Skeletal muscle cell (primary cell): ENCODE results near the gene ARVCF.
"Not testable (repeated sequence)": the region's sequence is repeated elsewhere in the genome, so short reads cannot be mapped to it uniquely, and the experiment has no call there.

ENCODE experiments used
- DNase-seq: peaks from one replicate; pipeline ENCODE4 v3.0.0-alpha.2; 2010; ENCODE audit warnings: low read depth
- H3K4me3 ChIP-seq: 2 replicates; pipeline ENCODE4 v1.5.1; 2011; ENCODE audit warnings: low read depth, mild to moderate bottlenecking, control low read depth, low read length, moderate library complexity

The ARVCF gene

GRCh38 chr22:19958083-19959042 lies 58.3 kb downstream of the ARVCF start:
- H3K4me3 ChIP-seq: peak overlapping the region; percentile 35
- no peak for DNase-seq

- DNase-seq: no peak
- no peak overlapping the region for H3K4me3 ChIP-seq
Observed at GRCh38 chr22:19957445-19957844, 59.2 kb downstream of the ARVCF start.

DNA sequence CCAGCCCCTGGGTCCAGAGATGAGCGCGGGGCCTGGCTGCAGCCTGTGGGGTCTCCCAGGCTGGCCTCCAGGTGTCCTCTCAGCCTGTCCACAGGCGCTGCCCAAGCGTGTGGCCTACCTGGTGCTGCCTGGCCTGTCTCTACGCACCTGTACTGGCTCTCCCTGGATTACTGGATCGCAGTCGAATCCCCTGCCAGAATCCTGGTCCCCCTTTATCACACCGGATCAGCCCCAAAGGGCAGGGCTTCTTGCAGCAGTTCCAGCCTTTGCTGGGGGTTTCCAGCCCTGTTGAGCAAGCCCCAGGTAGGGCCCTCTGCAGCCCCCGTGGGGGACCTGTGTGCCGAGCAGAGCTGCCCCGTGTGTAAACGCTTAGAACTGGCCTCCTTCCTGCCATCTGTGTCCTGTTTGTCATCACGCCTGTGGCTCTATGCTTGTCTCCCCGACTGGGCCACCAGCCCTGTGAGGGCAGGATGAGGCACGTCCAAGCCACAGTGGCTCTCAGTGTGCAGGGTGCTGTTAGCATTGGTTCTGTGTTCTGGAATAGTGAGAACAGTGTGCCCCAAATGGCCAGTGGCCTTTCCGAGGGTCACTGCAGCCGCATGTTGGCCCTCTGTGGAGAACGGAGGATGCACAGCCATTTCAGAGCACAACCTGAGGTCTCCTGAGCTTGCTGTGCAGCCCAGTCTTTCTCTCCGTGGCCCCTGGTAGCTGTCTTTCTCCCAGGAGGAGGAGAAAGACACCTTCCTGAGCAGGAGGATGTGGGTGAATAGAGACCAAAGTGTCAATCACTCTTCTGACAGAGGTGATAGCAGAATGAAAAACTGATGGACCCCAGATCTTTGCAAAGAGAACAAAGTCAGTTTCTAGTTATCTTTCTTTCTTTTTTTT lies 61.1 kb downstream of the ARVCF start:
- H3K4me3 ChIP-seq: no peak overlapping the region
- DNase-seq: no peak

DNA sequence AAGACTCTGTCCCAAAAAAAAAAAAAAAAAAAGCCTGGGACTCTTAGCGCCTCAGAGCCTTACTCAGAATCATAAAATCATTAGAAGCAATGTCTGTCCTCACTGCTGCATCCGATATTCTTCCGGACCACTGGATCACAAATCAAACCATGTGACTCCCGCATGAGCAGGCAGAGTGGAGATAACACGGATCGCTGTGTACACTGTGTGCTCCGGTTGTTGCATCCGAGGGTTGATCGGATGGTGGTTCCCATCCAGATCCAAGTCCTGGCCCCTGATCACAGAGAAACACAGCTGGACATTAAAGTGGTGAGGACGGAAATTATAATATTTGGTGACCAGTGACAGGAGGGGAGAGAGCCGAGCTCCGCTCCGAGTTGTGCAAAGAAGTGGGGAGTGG lies 65.3 kb downstream of the ARVCF start:
- DNase-seq: no peak

GRCh38 chr22:19948057-19948760 lies 68.4 kb downstream of the ARVCF start:
- H3K4me3 ChIP-seq: no peak overlapping the region
- no peak for DNase-seq

More for the DNA sequence above, 65.3 kb downstream of the ARVCF start:
- H3K4me3 ChIP-seq: no peak overlapping the region

DNA sequence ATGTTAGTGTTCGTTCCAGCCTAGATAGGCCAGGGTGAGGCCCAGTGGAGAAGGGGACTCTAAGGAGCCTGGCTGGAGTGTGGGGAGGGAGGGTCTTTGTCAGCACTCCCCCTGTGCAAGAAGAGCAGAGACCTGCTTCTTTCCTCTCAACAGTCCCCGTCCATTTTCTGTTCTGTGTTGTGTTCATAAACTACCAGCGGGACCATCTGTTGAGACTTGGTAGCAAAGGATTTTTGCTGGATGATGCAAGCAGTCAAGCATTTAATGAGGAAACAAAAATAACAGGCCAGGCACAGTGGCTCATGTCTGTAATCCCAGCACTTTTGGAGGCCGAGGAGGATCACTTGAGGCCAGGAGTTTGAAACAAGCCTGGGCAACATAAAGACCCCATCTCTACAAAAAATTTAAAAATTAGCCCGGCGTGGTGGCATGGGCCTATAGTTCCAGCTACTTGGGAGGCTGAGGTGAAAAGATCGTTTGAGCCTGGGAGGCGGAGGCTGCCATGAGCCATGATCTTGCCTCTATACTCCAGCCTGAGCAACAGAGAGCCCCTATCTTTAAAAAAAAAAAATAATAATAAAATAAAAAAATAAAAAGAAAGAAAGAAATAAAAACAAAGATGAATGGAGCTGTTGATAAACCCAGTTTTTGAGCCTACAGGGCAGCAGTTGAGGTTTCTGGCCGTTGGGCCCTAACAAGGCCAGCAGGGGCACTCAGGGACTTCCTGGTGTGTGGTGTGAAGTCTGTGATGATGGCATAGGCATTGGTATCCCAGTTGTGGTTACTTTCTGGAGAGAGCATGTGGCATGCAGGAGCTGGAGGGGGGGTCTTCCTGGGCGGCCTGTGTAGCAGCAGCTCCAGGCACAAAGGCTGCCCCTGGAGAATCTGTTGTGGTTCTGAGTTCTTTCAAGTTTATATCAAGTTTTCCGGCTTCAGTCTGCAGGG lies 73.3 kb downstream of the ARVCF start:
- peak overlapping the region; percentile 82 for H3K4me3 ChIP-seq
- peak; percentile 68 for DNase-seq

DNA sequence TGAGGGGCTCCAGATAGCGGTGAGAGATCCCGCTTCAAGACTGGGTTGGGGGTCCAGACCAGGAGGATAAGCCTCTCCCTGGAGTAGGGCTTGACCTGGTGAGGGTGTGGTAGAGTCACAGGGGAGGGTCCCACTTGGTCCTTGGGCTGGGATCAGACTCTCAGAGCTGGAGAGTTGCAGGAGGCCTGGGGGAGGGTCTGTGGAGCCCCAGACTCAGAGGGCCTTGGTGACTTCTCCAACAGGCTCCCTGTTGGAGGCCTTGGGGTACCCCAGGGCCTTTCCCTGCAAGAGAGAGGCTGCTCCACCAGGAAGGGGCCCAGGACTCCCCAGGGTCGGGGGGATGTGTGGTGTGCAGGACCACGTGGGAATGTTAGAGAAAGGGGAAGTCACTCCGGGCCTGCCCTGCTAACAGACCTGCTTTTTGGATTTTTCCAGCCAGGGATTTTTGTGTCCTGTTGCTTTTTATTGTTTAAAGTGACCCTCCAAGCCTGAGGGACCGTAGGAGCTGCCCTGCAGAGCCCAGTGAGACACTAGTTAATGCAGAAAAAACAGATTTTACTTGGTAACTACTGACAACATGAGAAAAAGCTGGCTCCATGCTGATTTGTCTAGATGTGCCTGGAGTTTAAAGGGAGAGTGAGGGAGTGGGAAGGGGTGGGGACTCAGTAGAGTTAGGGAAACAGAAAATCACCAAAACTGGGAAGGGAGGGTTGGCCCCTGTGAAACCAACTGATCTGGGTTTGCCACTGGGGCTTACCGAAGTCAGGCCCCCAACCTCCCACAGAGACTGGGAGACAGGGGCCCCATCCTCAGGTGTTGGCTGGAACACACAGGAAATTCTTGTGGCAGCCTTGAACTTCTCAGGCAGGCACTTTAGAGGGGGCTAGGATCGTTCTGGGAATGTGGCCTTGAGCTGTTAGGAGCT lies 74.2 kb downstream of the ARVCF start:
- DNase-seq: no peak
- H3K4me3 ChIP-seq: peak overlapping the region; percentile 82

DNA sequence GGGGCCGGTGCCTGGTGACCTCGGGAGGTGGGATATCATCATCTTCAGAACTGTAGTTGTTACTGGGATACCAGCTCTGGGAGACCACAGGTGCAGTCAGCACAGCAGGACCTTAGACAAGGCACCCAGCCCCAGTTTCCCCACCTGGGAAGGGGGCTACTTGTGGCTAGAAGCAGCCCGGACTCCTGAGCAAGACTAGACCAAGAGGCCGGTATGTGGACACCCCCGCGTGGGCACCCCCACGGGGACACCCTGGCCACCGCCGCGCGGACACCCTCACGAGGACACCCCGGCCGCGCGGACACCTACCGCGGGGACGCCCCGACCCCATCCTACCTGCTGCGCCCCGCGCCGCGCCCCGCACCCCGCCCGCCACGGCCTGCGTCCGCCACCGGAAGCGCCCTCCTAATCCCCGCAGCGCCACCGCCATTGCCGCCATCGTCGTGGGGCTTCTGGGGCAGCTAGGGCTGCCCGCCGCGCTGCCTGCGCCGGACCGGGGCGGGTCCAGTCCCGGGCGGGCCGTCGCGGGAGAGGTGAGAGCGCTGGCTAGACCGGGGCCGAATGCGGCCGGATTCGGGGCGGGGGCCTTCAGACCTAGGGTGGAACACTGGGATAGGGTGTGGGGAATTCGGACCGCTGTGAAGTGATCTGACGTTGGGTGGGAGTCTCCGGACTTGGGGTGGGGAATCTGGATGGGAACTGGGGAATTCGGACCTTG lies 75.1 kb downstream of the ARVCF start, which contains the start of the genes COMT and TXNRD2:
Gene COMT (plus strand): TSS at position 408 of the 718 bp plus-strand sequence. CDS start 20,755 bp downstream, outside the sequence.
Gene TXNRD2 (minus strand): TSS at position 454 of the 718 bp plus-strand sequence. CDS start 15 bp downstream, at position 439.
- no peak for DNase-seq
- peak within 1 kb of the TSS; percentile 82 for H3K4me3 ChIP-seq

- peak overlapping the region; percentile 82 for H3K4me3 ChIP-seq
Observed at GRCh38 chr22:19940536-19941364, 75.9 kb downstream of the ARVCF start.

GRCh38 chr22:19937616-19938473 lies 78.8 kb downstream of the ARVCF start:
- no peak for DNase-seq
- H3K4me3 ChIP-seq: no peak overlapping the region

More at GRCh38 chr22:19940536-19941364, 75.9 kb downstream of the ARVCF start:
- DNase-seq: no peak

DNA sequence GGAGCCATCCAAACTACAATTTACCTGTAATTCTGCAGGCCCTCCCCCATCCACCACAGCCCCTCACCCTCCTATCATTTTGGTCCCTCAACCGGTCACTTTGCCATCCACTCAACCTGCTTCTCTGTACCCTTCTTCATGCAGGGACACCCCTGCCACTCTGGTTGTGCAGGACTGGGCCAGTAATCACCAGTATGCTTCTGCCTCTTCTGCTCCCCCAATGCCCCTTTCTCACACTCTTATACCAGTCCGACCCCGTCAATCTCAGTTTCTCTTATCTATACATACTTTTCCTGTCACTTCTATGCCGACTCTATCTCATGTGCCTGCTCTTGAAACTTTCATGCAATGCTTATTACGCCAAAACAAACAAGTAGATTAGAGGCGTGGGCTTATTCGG lies 80.1 kb downstream of the ARVCF start:
- no peak overlapping the region for H3K4me3 ChIP-seq
- no peak for DNase-seq

DNA sequence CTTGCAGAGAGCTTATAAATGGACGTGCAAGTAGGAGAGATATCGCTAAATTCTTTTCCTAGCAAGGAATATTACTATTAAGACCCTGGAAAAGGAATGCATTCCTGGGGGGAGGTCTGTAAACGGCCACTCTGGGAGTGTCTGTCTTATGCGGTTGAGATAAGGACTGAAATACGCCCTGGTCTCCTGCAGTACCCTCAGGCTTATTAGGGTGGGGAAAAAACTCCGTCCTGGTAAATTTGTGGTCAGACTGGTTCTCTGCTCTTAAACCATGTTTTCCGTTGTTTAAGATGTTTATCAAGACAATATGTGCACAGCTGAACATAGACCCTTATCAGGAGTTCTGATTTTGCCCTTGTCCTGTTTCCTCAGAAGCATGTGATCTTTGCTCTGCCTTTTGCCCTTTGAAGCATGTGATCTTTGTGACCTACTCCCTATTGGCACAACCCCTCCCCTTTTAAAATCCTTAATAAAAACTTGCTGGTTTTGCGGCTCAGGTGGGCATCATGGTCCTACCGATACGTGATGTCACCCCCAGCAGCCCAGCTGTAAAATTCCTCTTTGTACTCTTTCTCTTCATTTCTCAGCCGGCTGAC lies 81.4 kb downstream of the ARVCF start:
- DNase-seq, H3K4me3 ChIP-seq: not testable (repeated sequence)

- H3K4me3 ChIP-seq: no peak overlapping the region
- no peak for DNase-seq
Observed at GRCh38 chr22:19933341-19934241, 83.0 kb downstream of the ARVCF start.
